Measurements from ENCODE around the gene LPP. TPM values are rescaled to one million over a fixed set of nuclear protein-coding genes. Genes with fewer than 3 reads are reported as not detected.

Gene LPP
- total and polyA plus RNA-seq, 10 of the 15 experiments (the other 5 are each of a cell fraction or from before 2014, with no cell fraction given), result under 0.01 to 0.62 (median 0.03) TPM

DNA sequence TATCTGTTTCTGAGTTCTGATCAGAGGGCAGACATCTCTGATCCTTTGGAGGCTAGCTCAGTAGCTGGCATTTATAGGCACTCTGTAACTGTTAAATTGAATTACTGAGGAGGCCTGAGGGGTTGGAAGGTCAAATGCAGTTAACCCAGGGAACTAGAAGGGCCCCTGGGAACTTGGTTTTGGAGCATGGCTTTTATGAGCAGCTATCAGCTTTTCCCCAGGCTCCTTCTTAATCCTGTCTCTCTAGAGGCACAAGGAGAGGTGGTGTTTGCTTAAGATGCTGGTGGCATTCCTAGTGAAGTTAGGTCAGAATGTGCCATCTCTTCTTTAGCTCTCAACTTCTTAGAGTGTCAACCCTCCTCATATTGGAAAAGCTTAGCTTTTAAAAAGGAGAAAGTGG, 128.9 kb downstream of the LPP start (continued):
- TF ChIP-seq, protein P1, sequence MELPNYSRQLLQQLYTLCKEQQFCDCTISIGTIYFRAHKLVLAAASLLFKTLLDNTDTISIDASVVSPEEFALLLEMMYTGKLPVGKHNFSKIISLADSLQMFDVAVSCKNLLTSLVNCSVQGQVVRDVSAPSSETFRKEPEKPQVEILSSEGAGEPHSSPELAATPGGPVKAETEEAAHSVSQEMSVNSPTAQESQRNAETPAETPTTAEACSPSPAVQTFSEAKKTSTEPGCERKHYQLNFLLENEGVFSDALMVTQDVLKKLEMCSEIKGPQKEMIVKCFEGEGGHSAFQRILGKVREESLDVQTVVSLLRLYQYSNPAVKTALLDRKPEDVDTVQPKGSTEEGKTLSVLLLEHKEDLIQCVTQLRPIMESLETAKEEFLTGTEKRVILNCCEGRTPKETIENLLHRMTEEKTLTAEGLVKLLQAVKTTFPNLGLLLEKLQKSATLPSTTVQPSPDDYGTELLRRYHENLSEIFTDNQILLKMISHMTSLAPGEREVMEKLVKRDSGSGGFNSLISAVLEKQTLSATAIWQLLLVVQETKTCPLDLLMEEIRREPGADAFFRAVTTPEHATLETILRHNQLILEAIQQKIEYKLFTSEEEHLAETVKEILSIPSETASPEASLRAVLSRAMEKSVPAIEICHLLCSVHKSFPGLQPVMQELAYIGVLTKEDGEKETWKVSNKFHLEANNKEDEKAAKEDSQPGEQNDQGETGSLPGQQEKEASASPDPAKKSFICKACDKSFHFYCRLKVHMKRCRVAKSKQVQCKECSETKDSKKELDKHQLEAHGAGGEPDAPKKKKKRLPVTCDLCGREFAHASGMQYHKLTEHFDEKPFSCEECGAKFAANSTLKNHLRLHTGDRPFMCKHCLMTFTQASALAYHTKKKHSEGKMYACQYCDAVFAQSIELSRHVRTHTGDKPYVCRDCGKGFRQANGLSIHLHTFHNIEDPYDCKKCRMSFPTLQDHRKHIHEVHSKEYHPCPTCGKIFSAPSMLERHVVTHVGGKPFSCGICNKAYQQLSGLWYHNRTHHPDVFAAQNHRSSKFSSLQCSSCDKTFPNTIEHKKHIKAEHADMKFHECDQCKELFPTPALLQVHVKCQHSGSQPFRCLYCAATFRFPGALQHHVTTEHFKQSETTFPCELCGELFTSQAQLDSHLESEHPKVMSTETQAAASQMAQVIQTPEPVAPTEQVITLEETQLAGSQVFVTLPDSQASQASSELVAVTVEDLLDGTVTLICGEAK (IDR thresholded peaks at IDR 0.05; ENCODE audit: borderline replicate concordance), result no peak
- TF ChIP-seq, protein P2, sequence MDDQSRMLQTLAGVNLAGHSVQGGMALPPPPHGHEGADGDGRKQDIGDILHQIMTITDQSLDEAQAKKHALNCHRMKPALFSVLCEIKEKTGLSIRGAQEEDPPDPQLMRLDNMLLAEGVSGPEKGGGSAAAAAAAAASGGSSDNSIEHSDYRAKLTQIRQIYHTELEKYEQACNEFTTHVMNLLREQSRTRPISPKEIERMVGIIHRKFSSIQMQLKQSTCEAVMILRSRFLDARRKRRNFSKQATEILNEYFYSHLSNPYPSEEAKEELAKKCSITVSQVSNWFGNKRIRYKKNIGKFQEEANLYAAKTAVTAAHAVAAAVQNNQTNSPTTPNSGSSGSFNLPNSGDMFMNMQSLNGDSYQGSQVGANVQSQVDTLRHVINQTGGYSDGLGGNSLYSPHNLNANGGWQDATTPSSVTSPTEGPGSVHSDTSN (IDR thresholded peaks at IDR 0.05; ENCODE audit: insufficient replicate concordance, low read depth, low read length), result no peak
- TF ChIP-seq, protein P3, sequence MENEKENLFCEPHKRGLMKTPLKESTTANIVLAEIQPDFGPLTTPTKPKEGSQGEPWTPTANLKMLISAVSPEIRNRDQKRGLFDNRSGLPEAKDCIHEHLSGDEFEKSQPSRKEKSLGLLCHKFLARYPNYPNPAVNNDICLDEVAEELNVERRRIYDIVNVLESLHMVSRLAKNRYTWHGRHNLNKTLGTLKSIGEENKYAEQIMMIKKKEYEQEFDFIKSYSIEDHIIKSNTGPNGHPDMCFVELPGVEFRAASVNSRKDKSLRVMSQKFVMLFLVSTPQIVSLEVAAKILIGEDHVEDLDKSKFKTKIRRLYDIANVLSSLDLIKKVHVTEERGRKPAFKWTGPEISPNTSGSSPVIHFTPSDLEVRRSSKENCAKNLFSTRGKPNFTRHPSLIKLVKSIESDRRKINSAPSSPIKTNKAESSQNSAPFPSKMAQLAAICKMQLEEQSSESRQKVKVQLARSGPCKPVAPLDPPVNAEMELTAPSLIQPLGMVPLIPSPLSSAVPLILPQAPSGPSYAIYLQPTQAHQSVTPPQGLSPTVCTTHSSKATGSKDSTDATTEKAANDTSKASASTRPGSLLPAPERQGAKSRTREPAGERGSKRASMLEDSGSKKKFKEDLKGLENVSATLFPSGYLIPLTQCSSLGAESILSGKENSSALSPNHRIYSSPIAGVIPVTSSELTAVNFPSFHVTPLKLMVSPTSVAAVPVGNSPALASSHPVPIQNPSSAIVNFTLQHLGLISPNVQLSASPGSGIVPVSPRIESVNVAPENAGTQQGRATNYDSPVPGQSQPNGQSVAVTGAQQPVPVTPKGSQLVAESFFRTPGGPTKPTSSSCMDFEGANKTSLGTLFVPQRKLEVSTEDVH (IDR thresholded peaks at IDR 0.05; ENCODE audit: low read depth, partially characterized antibody), result no peak

Data from GM12878 (cell line).